Caco-2 (cell line): ENCODE results near the gene NEURL1B. TPM values are rescaled to one million over a fixed set of nuclear protein-coding genes. Genes with fewer than 3 reads are reported as not detected.

Experiments
- BruUV-seq: library from RNA; stranded (reverse); fragments of 400-500 nt; replicated peaks from 2 replicates; lab custom pipeline; 2021; lab: Mats Ljungman, UMichigan
- CTCF ChIA-PET: fragments of 300-600 bp; sonication (Branson Sonifier 250); formaldehyde crosslinking; loops from one replicate; lab custom pipeline; 2022; ENCODE audit warnings: antibody characterized with exemption; lab: Charles Lee
- POLR2A ChIA-PET: fragments of 300-600 bp; sonication (Branson Sonifier 250); formaldehyde crosslinking; loops from one replicate; lab custom pipeline; 2022; ENCODE audit warnings: antibody characterized with exemption; lab: Charles Lee
- DNase-seq, 2 experiments: peaks; one replicate each; pipeline versions ENCODE4 v3.0.0 to v3.0.0-alpha.2; 2020 to 2022
- H3K27me3 ChIP-seq: replicated peaks from 2 replicates; pipeline ENCODE4 v1.6.0; 2011; ENCODE audit warnings: low read length; ENCODE audit not compliant: control insufficient read depth, insufficient read depth
- H3K36me3 ChIP-seq: 2 replicates; pipeline ENCODE4 v1.5.1; 2011; ENCODE audit warnings: low read length; ENCODE audit not compliant: control insufficient read depth, insufficient read depth
- H3K4me1 ChIP-seq: fragments of 250-450 bp; sonication (Bioruptor Pico); 2 replicates; pipeline ENCODE4 v1.5.1; 2020; ENCODE audit warnings: mild to moderate bottlenecking
- H3K4me3 ChIP-seq: 2 replicates; pipeline ENCODE4 v1.5.1; 2011; ENCODE audit warnings: low read depth, mild to moderate bottlenecking, control low read depth, low read length
- H3K9me3 ChIP-seq: fragments of 250-450 bp; sonication (Bioruptor Pico); 2 replicates; pipeline ENCODE4 v1.5.1; 2020; ENCODE audit warnings: mild to moderate bottlenecking, moderate library complexity
- H3K27ac Mint-ChIP-seq: one replicate; pipeline ENCODE4 v1.8.0; 2022; ENCODE audit warnings: mixed read lengths; ENCODE audit not compliant: unreplicated experiment
- H3K27me3 Mint-ChIP-seq: one replicate; pipeline ENCODE4 v1.8.0; 2022; ENCODE audit warnings: mixed read lengths; ENCODE audit not compliant: insufficient read depth, unreplicated experiment
- H3K36me3 Mint-ChIP-seq: one replicate; pipeline ENCODE4 v1.8.0; 2022; ENCODE audit warnings: mild to moderate bottlenecking, mixed read lengths; ENCODE audit not compliant: insufficient read depth, unreplicated experiment
- H3K4me1 Mint-ChIP-seq: one replicate; pipeline ENCODE4 v1.8.0; 2022; ENCODE audit warnings: low read depth, mixed read lengths; ENCODE audit not compliant: unreplicated experiment
- H3K4me3 Mint-ChIP-seq: one replicate; pipeline ENCODE4 v1.8.0; 2022; ENCODE audit warnings: mild to moderate bottlenecking, moderate library complexity, mixed read lengths; ENCODE audit not compliant: unreplicated experiment
- H3K9me3 Mint-ChIP-seq: one replicate; pipeline ENCODE4 v1.8.0; 2022; ENCODE audit warnings: mixed read lengths; ENCODE audit not compliant: unreplicated experiment
- CTCF ChIP-seq, 2 experiments: fragments of 200-600 bp in 1 of 2; IDR thresholded peaks; 1 replicate in 1 of 2; 2 replicates in 1 of 2; pipeline versions ENCODE4 v1.5.1 to v1.8.0; 2011 to 2022; ENCODE audit warnings: antibody characterized with exemption in 1 of 2, control low read depth in 1 of 2, inconsistent platforms in 1 of 2, low read depth in 1 of 2, low read length in 1 of 2, mild to moderate bottlenecking in 1 of 2, moderate library complexity in 1 of 2; ENCODE audit not compliant: insufficient read depth in 1 of 2, severe bottlenecking in 1 of 2, unreplicated experiment in 1 of 2
- intact Hi-C: fragments of 100-400 bp; cut with micrococcal nuclease; formaldehyde crosslinking; loops from one replicate; pipeline ENCODE4 v1.10.0; 2022; ENCODE audit not compliant: unreplicated experiment
- total RNA-seq: library from RNA; stranded (reverse); gene quantifications from 2 replicates; pipeline ENCODE4 v1.2.3, GENCODE V29; 2022

Gene NEURL1B
- total RNA-seq, 1 experiment from 2014 or later = 7.6 TPM

DNA sequence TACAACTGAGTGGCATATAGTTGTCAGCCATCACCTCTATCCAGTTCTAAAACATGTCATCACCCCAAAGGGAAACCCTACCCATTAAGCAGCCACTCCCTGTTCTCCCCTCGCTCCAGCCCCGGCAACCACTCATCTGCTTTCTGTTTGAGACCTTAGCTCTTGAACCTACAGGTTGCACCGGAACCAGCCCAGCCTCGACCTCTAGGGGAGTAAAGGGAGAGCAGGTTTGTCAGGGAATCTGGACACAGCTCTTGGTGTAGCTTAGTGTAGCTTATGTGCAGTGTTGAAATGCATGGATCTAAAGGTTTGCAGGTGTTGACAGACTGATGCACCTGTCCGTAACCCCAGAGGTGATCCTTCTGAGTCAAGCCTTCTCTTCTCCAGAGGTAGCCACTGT, 30.0 kb downstream of the NEURL1B start:
- intact Hi-C loops = no loop called here
- no peaks in the 10 kb centered on the region for H3K9me3 ChIP-seq
- H3K36me3 ChIP-seq = no peaks in the 10 kb centered on the region
- no peak overlapping the region for H3K4me3 Mint-ChIP-seq
- ChIA-PET POLR2A (no interaction called here), CTCF (no interaction called here)
- no peaks in the 10 kb centered on the region for H3K36me3 Mint-ChIP-seq
- no peaks in the 10 kb centered on the region for H3K4me1 Mint-ChIP-seq
- DNase-seq = no peak
- no peak overlapping the region for H3K4me3 ChIP-seq
- no peak overlapping the region for H3K27ac Mint-ChIP-seq
- no peaks in the 10 kb centered on the region for H3K27me3 ChIP-seq
- no peaks in the 10 kb centered on the region for H3K9me3 Mint-ChIP-seq
- H3K27me3 Mint-ChIP-seq = no peaks in the 10 kb centered on the region
- TF ChIP-seq CTCF (IDR thresholded peaks at IDR 0.05; ENCODE audit: insufficient read depth in 1 of 2, low read depth in 1 of 2, low read length in 1 of 2, severe bottlenecking in 1 of 2, unreplicated experiment in 1 of 2) = no peak
- no TSS peak for BruUV-seq
- no peaks in the 10 kb centered on the region for H3K4me1 ChIP-seq

- ChIA-PET POLR2A (no interaction called here), CTCF (no interaction called here)
- no peaks in the 10 kb centered on the region for H3K9me3 Mint-ChIP-seq
- H3K27ac Mint-ChIP-seq = no peak overlapping the region
- intact Hi-C loops = no loop called here
- no peak overlapping the region for H3K4me3 Mint-ChIP-seq
- Histone ChIP-seq H3K36me3 (no peaks in the 10 kb centered on the region), H3K4me3 (no peak overlapping the region), H3K27me3 (no peaks in the 10 kb centered on the region), H3K4me1 (no peaks in the 10 kb centered on the region), H3K9me3 (no peaks in the 10 kb centered on the region)
- H3K4me1 Mint-ChIP-seq = no peaks in the 10 kb centered on the region
- BruUV-seq = no TSS peak
- DNase-seq = no peak
- no peaks in the 10 kb centered on the region for H3K27me3 Mint-ChIP-seq
- no peak for TF ChIP-seq CTCF (IDR thresholded peaks at IDR 0.05; ENCODE audit: insufficient read depth in 1 of 2, low read depth in 1 of 2, low read length in 1 of 2, severe bottlenecking in 1 of 2, unreplicated experiment in 1 of 2)
- no peaks in the 10 kb centered on the region for H3K36me3 Mint-ChIP-seq
Observed at GRCh38 chr5:172672681-172673080, 31.6 kb downstream of the NEURL1B start.

DNA sequence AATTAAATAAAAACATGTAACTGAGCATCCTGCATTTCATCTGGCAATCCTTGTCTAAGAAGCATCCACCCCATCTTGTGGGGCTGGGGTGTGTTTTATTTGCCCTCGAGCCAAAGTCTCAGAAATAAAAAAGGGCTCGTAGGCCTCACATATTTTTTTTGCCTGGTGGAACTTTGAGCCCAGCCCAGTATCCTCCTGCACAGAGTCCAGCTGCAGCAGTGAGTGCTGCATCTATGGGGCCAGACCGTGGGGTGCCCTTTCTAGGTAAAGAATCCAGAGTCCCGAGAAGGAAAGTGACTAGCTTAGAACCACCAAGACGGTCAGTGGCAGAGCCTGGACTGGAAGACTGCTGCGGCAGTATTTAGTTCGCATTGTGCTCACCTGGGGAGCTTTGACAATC, 33.1 kb downstream of the NEURL1B start:
- POLR2A ChIA-PET = no interaction called here
- no peak overlapping the region for H3K4me3 Mint-ChIP-seq
- Histone ChIP-seq H3K27me3 (no peaks in the 10 kb centered on the region), H3K36me3 (no peaks in the 10 kb centered on the region), H3K9me3 (no peaks in the 10 kb centered on the region), H3K4me1 (peaks cover 4% of the 10 kb centered on the region), H3K4me3 (no peak overlapping the region)
- CTCF ChIA-PET = no interaction called here
- no peak overlapping the region for H3K27ac Mint-ChIP-seq
- intact Hi-C loops = no loop called here
- no peak for DNase-seq
- no peaks in the 10 kb centered on the region for H3K36me3 Mint-ChIP-seq
- H3K9me3 Mint-ChIP-seq = no peaks in the 10 kb centered on the region
- no TSS peak for BruUV-seq
- no peaks in the 10 kb centered on the region for H3K4me1 Mint-ChIP-seq
- TF ChIP-seq CTCF (IDR thresholded peaks at IDR 0.05; ENCODE audit: insufficient read depth in 1 of 2, low read depth in 1 of 2, low read length in 1 of 2, severe bottlenecking in 1 of 2, unreplicated experiment in 1 of 2) = no peak
- H3K27me3 Mint-ChIP-seq = no peaks in the 10 kb centered on the region
